ENCODE measurements around the gene CGREF1. TPM values are rescaled to one million over a fixed set of nuclear protein-coding genes. Genes with fewer than 3 reads are reported as not detected.

Gene CGREF1
- total RNA-seq, 8 experiments from 2014 or later = 4.4 to 27.3 (median 9.8) TPM

GRCh38 chr2:27149570-27150405 is 30.9 kb upstream of the CGREF1 start:
- in situ Hi-C loops (cut with MboI; ENCODE audit: low pct_unique_long_range_greater_than_20kb in 2 of 9, low sequenced_read_pairs in 9 of 9, unreplicated experiment in 9 of 9) = no loop called here
- 30 to 100% (median 80%) methylated on average over 1 to 10 of the region's 29 CpGs; no CpG with 5 or more reads in 5 of the 10 experiments for WGBS, 10 experiments
- Histone ChIP-seq H3K27ac (no peak overlapping the region), H3K4me3 (no peak overlapping the region), H3K4me1 (replicated peaks in 1 of 2) (no peaks in the 10 kb centered on the region)
- ATAC-seq (replicated peaks in 6 of 8) = no peak

- Histone ChIP-seq H3K27ac (no peak within 1 kb of the TSS), H3K4me1 (replicated peaks in 1 of 2) (no peaks in the 10 kb centered on the region), H3K4me3 (no peak within 1 kb of the TSS)
- in situ Hi-C loops (cut with MboI; ENCODE audit: low pct_unique_long_range_greater_than_20kb in 2 of 9, low sequenced_read_pairs in 9 of 9, unreplicated experiment in 9 of 9) = no loop called here
- 40 to 90% (median 87%) methylated on average over 1 to 3 of the region's 12 CpGs; no CpG with 5 or more reads in 7 of the 10 experiments for WGBS, 10 experiments
- ATAC-seq (replicated peaks in 6 of 8) = no peak
These were observed 30.0 kb upstream of the CGREF1 start, which contains the start of gene TCF23 for GRCh38 chr2:27148801-27149439. Gene TCF23, plus strand, starts transcription at chr2:27149004. Its CDS starts 130 bp downstream, at chr2:27149134.

- ATAC-seq (replicated peaks in 6 of 8) = no peak
- H3K27ac ChIP-seq = no peak overlapping the region
- 20 to 100% (median 88%) methylated on average over 1 to 8 of the region's 8 CpGs; no CpG with 5 or more reads in 3 of the 10 experiments for WGBS, 10 experiments
- no peak overlapping the region for H3K4me3 ChIP-seq
- in situ Hi-C loops (cut with MboI; ENCODE audit: low pct_unique_long_range_greater_than_20kb in 2 of 9, low sequenced_read_pairs in 9 of 9, unreplicated experiment in 9 of 9) = no loop called here
- no peaks in the 10 kb centered on the region for H3K4me1 ChIP-seq (replicated peaks in 1 of 2)
These were observed 29.0 kb upstream of the CGREF1 start for GRCh38 chr2:27147935-27148334.

- H3K4me3 ChIP-seq = no peak overlapping the region
- no peak for ATAC-seq (replicated peaks in 6 of 8)
- WGBS, 10 experiments = 14 to 100% (median 60%) methylated on average over 1 to 2 of the region's 2 CpGs; no CpG with 5 or more reads in 3 of the 10 experiments
- no peak overlapping the region for H3K27ac ChIP-seq
- H3K4me1 ChIP-seq (replicated peaks in 1 of 2) = no peaks in the 10 kb centered on the region
- in situ Hi-C loops (cut with MboI; ENCODE audit: low pct_unique_long_range_greater_than_20kb in 2 of 9, low sequenced_read_pairs in 9 of 9, unreplicated experiment in 9 of 9) = no loop called here
These were observed 26.8 kb upstream of the CGREF1 start for GRCh38 chr2:27145682-27146081.

- no peak for ATAC-seq (replicated peaks in 6 of 8)
- Histone ChIP-seq H3K4me1 (replicated peaks in 1 of 2) (no peaks in the 10 kb centered on the region), H3K4me3 (no peak overlapping the region), H3K27ac (no peak overlapping the region)
- in situ Hi-C loops (cut with MboI; ENCODE audit: low pct_unique_long_range_greater_than_20kb in 2 of 9, low sequenced_read_pairs in 9 of 9, unreplicated experiment in 9 of 9) = no loop called here
- WGBS, 10 experiments = 78 to 100% (median 88%) methylated on average over 1 of the region's 1 CpG; no CpG with 5 or more reads in 5 of the 10 experiments
These were observed 24.4 kb upstream of the CGREF1 start for GRCh38 chr2:27143285-27143684.

GRCh38 chr2:27139310-27139709 is 20.4 kb upstream of the CGREF1 start, which contains the start of gene PRR30:
Gene PRR30, minus strand, starts transcription at chr2:27139410. Its CDS starts 1,081 bp downstream, at chr2:27138329.
- H3K27ac ChIP-seq = no peak within 1 kb of the TSS
- H3K4me3 ChIP-seq = no peak within 1 kb of the TSS
- in situ Hi-C loops (cut with MboI; ENCODE audit: low pct_unique_long_range_greater_than_20kb in 2 of 9, low sequenced_read_pairs in 9 of 9, unreplicated experiment in 9 of 9) = no loop called here
- no peak for ATAC-seq (replicated peaks in 6 of 8)
- WGBS, 10 experiments = 69 to 100% (median 80%) methylated on average over 1 to 2 of the region's 4 CpGs; no CpG with 5 or more reads in 5 of the 10 experiments
- H3K4me1 ChIP-seq (replicated peaks in 1 of 2) = peaks cover 0 to 2% of the 10 kb centered on the region in 2 donors

GRCh38 chr2:27138111-27138510 is 19.2 kb upstream of the CGREF1 start:
- 35 to 100% (median 80%) methylated on average over 1 to 3 of the region's 7 CpGs; no CpG with 5 or more reads in 5 of the 10 experiments for WGBS, 10 experiments

GRCh38 chr2:27137322-27137935 is 18.5 kb upstream of the CGREF1 start:
- no peak overlapping the region for H3K4me3 ChIP-seq
- no peak for ATAC-seq (replicated peaks in 6 of 8)
- H3K27ac ChIP-seq = no peak overlapping the region
- in situ Hi-C loops (cut with MboI; ENCODE audit: low pct_unique_long_range_greater_than_20kb in 2 of 9, low sequenced_read_pairs in 9 of 9, unreplicated experiment in 9 of 9) = no loop called here
- peaks cover 7 to 11% of the 10 kb centered on the region in 2 donors for H3K4me1 ChIP-seq (replicated peaks in 1 of 2)
- WGBS, 10 experiments = 93 to 100% (median 100%) methylated on average over 3 to 6 of the region's 21 CpGs; no CpG with 5 or more reads in 7 of the 10 experiments

More at GRCh38 chr2:27138111-27138510, 19.2 kb upstream of the CGREF1 start:
- Histone ChIP-seq H3K4me3 (no peak overlapping the region), H3K4me1 (replicated peaks in 1 of 2) (peaks cover 5 to 9% of the 10 kb centered on the region in 2 donors), H3K27ac (no peak overlapping the region)
- no peak for ATAC-seq (replicated peaks in 6 of 8)
- in situ Hi-C loops (cut with MboI; ENCODE audit: low pct_unique_long_range_greater_than_20kb in 2 of 9, low sequenced_read_pairs in 9 of 9, unreplicated experiment in 9 of 9) = no loop called here

GRCh38 chr2:27136751-27137150 is 17.8 kb upstream of the CGREF1 start:
- no peak overlapping the region for H3K27ac ChIP-seq
- peaks cover 7 to 11% of the 10 kb centered on the region in 2 donors for H3K4me1 ChIP-seq (replicated peaks in 1 of 2)
- H3K4me3 ChIP-seq = no peak overlapping the region
- in situ Hi-C loops (cut with MboI; ENCODE audit: low pct_unique_long_range_greater_than_20kb in 2 of 9, low sequenced_read_pairs in 9 of 9, unreplicated experiment in 9 of 9) = no loop called here
- ATAC-seq (replicated peaks in 6 of 8) = no peak
- 80% methylated on average over 2 of the region's 7 CpGs; no CpG with 5 or more reads in 9 of the 10 experiments for WGBS, 10 experiments

GRCh38 chr2:27135478-27135955 is 16.6 kb upstream of the CGREF1 start:
- Histone ChIP-seq H3K27ac (no peak overlapping the region), H3K4me1 (replicated peaks in 1 of 2) (peaks cover 7 to 11% of the 10 kb centered on the region in 2 donors), H3K4me3 (no peak overlapping the region)
- ATAC-seq (replicated peaks in 6 of 8) = no peak
- in situ Hi-C loops (cut with MboI; ENCODE audit: low pct_unique_long_range_greater_than_20kb in 2 of 9, low sequenced_read_pairs in 9 of 9, unreplicated experiment in 9 of 9) = no loop called here
- WGBS, 10 experiments = 80 to 100% (median 92%) methylated on average over 1 to 5 of the region's 12 CpGs; no CpG with 5 or more reads in 4 of the 10 experiments

GRCh38 chr2:27134781-27135477 is 16.0 kb upstream of the CGREF1 start:
- Histone ChIP-seq H3K4me1 (replicated peaks in 1 of 2) (peaks cover 7 to 11% of the 10 kb centered on the region in 2 donors), H3K4me3 (peak overlapping the region in 2 of 5 donors; percentile 88 to 93), H3K27ac (peak overlapping the region; percentile 10 to 34)
- in situ Hi-C loops (cut with MboI; ENCODE audit: low pct_unique_long_range_greater_than_20kb in 2 of 9, low sequenced_read_pairs in 9 of 9, unreplicated experiment in 9 of 9) = no loop called here
- no peak for ATAC-seq (replicated peaks in 6 of 8)
- 33 to 100% (median 80%) methylated on average over 1 to 22 of the region's 33 CpGs; no CpG with 5 or more reads in 3 of the 10 experiments for WGBS, 10 experiments
